Ectodermal cell (in vitro differentiated cells): ENCODE results near the gene RAD51B.

Source experiments
- H3K27ac ChIP-seq: 2 replicates; pipeline ENCODE4 v1.7.0; 2013; ENCODE audit warnings: mild to moderate bottlenecking, low read depth, low read length; ENCODE audit not compliant: insufficient read depth, poor library complexity, severe bottlenecking
- H3K27me3 ChIP-seq: 2 replicates; pipeline ENCODE4 v1.7.0; 2013; ENCODE audit warnings: mild to moderate bottlenecking, low read length; ENCODE audit not compliant: insufficient read depth, control insufficient read depth, poor library complexity, severe bottlenecking
- H3K36me3 ChIP-seq: one replicate; pipeline ENCODE4 v1.7.0; 2013; ENCODE audit warnings: low read length; ENCODE audit not compliant: control insufficient read depth, insufficient read depth
- H3K4me1 ChIP-seq: one replicate; pipeline ENCODE4 v1.7.0; 2013; ENCODE audit warnings: low read length; ENCODE audit not compliant: control insufficient read depth, insufficient read depth
- H3K4me3 ChIP-seq: 2 replicates; pipeline ENCODE4 v1.7.0; 2013; ENCODE audit warnings: low read depth, low read length, control low read depth; ENCODE audit not compliant: insufficient read depth
- H3K9me3 ChIP-seq: 2 replicates; pipeline ENCODE4 v1.7.0; 2013; ENCODE audit warnings: mild to moderate bottlenecking, low read length, moderate library complexity; ENCODE audit not compliant: control insufficient read depth
- WGBS, 2 experiments: methylation state at CpG; one replicate each; pipeline ENCODE4 v1.1.7; 2013; ENCODE audit warnings: missing lambda C conversion rate in 2 of 2; 5-methylcytosine and 5-hydroxymethylcytosine counted together

RAD51B gene

DNA sequence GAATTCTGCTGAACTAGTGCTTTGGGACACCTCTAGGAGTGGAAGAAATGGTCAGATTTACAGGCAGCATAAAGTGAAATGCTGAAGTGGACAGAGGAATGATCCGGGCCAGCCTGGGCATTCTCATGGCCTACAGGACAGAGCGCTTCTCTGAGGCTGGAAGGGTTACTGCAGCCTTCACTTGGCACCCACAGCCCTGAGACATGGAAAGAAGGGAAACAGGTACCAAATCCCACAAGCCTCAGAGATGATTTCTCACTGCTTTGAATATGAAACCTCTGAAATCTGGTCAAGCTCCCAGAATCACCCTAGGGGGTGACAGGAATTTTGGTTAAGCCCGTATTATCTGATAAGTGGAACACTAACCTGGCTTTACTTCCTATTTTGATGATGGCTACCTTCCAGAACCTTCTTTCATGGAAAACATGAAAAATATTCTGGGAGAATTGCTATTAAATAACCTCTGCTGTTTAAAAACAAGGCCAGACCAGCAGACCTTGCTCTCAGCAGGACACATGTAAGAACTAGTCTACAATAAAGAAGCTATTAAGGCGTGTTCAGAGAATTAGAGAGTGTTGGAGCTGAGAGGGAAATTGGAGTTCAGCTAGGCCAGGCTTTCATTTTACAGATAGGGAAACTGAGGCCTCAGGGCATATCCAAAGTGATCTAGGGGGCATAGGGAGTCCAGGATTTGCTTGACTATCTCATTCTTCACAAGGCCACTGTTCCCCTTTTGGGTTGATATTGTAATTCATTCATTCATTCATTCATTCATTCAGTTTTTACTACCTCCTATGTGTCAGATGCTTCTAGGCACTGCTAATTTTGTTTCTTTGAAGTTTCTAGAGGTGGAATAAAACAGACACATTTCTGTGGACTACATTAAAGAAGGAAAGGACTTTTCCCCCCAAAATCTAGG lies 691.8 kb downstream of the RAD51B start:
- WGBS, 2 experiments = 93 to 97% methylated on average over 4 of the region's 4 CpGs
- no peaks in the 10 kb centered on the region for H3K9me3 ChIP-seq
- no peak overlapping the region for H3K4me3 ChIP-seq
- H3K4me1 ChIP-seq = peaks cover 15% of the 10 kb centered on the region
- H3K27ac ChIP-seq = no peak overlapping the region
- H3K36me3 ChIP-seq = no peaks in the 10 kb centered on the region
- no peaks in the 10 kb centered on the region for H3K27me3 ChIP-seq

DNA sequence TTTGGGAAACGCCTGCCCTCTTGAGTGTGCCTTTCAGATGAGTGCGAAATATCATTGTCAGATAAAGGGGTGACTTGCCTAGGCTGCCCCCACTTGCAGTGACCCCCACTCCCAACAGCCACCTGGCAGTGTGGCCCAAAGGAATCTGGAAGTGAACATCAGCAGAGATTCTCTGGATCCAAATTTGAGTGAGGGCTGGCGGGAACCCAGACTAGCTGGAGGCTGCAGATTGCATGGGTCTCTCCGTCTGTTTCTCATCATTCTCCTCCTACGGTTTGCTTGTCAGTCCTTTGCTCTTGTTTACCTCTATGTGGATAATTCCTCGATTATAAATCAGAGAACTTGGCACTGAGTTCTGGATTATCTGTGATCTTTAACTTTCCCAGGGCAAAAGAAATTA lies 692.5 kb downstream of the RAD51B start:
- no peaks in the 10 kb centered on the region for H3K9me3 ChIP-seq
- WGBS, 2 experiments = 95% methylated on average over 6 of the region's 6 CpGs

DNA sequence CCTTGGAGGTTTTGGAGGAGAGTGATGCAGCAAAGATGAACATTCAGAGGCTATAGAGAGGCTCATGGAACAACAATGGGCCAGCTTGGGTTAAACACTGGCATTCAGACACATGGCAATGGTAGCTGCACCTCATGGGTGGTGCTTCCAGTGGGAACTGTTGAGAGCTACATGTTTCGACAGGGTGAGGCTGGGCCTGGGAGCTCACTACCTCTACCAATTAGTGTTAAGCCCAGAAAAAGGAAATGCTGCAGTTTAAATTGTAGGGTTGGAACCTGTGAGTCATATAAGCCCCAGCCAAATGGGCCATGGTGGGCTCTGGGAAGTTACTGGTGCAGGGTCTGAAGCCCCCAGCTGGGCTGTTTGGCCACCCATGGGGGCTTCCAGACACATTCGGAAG lies 693.6 kb downstream of the RAD51B start:
- H3K27me3 ChIP-seq = no peaks in the 10 kb centered on the region
- H3K4me1 ChIP-seq = peaks cover 18% of the 10 kb centered on the region
- no peaks in the 10 kb centered on the region for H3K9me3 ChIP-seq
- 90 to 95% methylated on average over 2 of the region's 2 CpGs for WGBS, 2 experiments
- no peak overlapping the region for H3K4me3 ChIP-seq
- no peak overlapping the region for H3K27ac ChIP-seq
- no peaks in the 10 kb centered on the region for H3K36me3 ChIP-seq

More for the DNA sequence above, 692.5 kb downstream of the RAD51B start:
- Histone ChIP-seq H3K36me3 (no peaks in the 10 kb centered on the region), H3K27ac (no peak overlapping the region), H3K4me3 (no peak overlapping the region), H3K4me1 (peaks cover 14% of the 10 kb centered on the region), H3K27me3 (no peaks in the 10 kb centered on the region)

DNA sequence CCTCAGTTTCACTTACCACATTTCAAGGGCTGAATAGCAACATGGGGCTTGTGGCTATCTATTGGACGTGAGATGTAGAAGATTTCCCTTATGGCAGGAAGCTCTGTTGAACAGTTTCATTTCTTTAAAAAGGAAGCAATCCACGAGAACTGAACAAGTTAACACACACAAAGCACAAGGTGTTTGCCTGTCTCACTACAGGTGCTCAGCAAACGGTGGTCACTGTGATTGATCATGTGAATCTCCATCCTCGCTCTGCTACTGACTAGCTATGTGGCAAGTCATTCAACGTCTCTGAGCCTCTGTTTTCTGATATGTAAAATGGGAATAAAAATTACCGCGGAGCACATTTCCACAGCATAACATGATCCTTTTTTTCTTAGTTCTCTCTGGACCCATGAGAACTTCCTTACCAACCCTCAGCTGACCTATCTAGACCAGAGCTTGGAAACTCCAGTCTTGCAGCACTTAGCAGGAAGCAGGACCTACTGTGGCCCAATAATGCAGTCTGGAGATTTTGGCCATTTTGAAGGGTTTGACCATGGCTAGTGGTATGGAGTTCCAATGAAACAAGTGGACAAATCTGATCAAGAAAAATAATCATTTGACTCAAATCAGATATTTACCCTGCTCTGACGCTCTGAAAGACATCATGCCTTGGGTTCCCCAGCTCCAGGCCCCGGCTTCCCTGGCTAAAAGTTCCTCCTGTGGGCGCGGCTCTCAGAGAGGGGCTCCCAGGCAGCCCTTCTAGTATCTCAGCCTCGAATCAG lies 694.4 kb downstream of the RAD51B start:
- Histone ChIP-seq H3K9me3 (no peaks in the 10 kb centered on the region), H3K27ac (no peak overlapping the region), H3K4me3 (no peak overlapping the region), H3K36me3 (no peaks in the 10 kb centered on the region), H3K27me3 (no peaks in the 10 kb centered on the region), H3K4me1 (peaks cover 27% of the 10 kb centered on the region)
- 94 to 95% methylated on average over 11 to 12 of the region's 12 CpGs for WGBS, 2 experiments

DNA sequence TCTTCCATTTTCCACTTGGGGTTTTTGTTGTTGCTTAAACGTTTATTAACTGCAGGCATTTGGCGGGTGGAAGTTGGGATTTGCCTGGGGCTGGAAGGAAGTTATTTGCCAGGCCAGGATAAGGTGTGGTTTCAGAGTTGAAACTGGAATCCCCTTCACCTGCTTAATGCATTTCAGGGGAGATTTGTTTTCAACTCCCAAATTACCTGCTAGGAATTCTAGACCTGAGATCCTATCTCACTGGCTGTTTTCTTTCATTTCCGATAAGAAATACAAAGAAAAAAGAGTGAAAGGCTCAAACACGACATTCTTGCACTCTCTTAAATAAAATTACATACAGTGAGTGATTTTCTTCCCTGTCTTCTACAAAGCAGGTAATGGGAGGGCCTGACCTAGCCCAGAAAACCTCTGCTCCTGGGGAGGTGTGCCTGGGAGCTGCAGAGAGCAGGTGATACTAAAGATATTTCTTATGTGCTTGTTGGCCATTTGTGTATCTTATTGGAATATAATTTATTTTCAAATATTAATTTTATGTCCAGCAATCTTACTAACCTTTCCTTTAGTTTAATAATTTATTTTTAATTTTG lies 695.1 kb downstream of the RAD51B start:
- H3K27me3 ChIP-seq = no peaks in the 10 kb centered on the region
- H3K4me1 ChIP-seq = peaks cover 25% of the 10 kb centered on the region
- H3K9me3 ChIP-seq = no peaks in the 10 kb centered on the region
- no peaks in the 10 kb centered on the region for H3K36me3 ChIP-seq
- H3K4me3 ChIP-seq = no peak overlapping the region
- H3K27ac ChIP-seq = no peak overlapping the region
- 89 to 92% methylated on average over 4 of the region's 4 CpGs for WGBS, 2 experiments

DNA sequence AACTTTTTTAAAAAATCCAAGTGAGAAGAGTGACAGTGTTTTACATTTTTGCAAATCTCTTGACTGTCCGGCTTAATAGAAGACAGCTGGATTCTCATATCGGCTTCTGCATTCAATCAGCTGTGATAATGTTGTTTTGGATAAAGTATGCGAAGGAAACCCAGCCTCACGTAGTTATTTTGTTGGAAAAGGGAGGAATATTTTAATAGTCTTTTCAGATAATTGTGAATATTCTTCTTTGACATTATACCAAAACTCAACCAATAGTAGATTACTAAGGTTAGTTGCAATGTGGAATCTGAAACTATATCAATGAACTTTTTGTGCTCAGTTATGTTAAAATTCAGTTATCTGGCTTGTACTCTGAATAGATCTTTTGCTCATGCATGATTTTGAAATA lies 696.8 kb downstream of the RAD51B start:
- peaks cover 19% of the 10 kb centered on the region for H3K4me1 ChIP-seq
- H3K27ac ChIP-seq = no peak overlapping the region
- no peaks in the 10 kb centered on the region for H3K36me3 ChIP-seq
- H3K4me3 ChIP-seq = no peak overlapping the region
- no peaks in the 10 kb centered on the region for H3K9me3 ChIP-seq
- WGBS, 2 experiments = 97 to 99% methylated on average over 3 to 4 of the region's 4 CpGs
- no peaks in the 10 kb centered on the region for H3K27me3 ChIP-seq

DNA sequence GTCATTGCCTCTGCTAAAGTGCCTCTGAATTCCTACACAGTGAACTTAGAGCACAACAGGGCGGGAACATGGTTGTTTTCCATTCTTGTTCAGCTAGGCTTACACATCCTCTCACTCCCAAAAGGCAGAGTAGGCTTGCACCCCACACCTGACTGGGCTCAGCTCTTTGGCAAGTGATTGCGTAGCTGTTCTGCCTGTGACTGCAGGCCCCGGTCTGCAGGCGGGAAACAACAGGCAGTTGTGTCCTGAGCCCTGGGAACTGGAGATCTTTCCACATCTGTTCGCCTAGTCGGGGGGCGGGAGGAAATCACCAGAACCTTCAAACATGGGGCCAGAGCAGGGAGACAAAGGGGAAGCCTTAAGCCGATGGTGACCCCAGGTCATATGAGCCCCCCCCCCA lies 698.6 kb downstream of the RAD51B start:
- Histone ChIP-seq H3K27ac (peak overlapping the region; percentile 77), H3K9me3 (no peaks in the 10 kb centered on the region), H3K4me3 (no peak overlapping the region), H3K36me3 (no peaks in the 10 kb centered on the region), H3K4me1 (peaks cover 36% of the 10 kb centered on the region), H3K27me3 (no peaks in the 10 kb centered on the region)
- WGBS, 2 experiments = 84 to 89% methylated on average over 8 of the region's 8 CpGs

DNA sequence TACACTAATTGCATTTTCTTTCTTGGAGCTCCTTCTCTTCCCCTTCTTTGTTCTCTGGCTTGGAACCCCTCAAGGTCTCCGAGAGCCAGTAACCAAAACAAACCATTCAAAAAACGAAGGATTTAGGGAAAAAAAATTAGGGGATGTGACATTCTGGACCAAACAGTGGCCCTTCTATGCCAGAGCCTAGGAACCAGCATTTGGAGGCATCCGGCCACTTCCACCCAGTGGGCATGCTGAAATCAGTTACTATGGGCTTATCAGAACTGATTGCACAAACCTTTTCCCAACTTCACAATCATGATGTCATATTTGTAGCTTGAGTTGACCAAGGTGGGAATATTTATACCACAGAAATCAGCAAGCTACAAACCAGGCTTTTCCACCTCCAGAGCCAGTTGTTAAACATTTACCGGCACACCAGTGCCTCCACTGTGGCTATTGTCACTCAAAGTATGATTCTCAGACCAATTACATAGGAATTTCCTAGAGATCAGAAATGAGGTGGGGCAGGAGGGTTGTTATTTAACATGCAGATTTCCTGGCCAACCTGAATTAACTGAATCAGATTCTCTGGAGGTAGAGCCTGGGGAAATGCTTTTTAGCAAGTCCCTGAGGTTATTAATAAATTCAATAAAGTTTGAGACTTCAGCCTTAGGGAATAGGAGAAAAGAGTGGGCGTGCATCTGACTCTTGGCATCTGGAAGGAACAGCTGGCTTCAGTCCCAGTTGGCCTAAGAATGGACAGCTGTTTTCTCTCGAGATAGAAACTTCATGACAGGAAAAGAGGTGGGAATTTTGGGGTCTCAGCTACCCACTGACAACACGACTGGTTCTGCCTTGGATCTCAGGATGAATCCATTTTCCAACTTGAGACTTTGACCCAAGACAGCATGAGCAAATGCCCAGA lies 699.4 kb downstream of the RAD51B start:
- WGBS, 2 experiments = 91 to 97% methylated on average over 7 of the region's 7 CpGs
- no peaks in the 10 kb centered on the region for H3K9me3 ChIP-seq

DNA sequence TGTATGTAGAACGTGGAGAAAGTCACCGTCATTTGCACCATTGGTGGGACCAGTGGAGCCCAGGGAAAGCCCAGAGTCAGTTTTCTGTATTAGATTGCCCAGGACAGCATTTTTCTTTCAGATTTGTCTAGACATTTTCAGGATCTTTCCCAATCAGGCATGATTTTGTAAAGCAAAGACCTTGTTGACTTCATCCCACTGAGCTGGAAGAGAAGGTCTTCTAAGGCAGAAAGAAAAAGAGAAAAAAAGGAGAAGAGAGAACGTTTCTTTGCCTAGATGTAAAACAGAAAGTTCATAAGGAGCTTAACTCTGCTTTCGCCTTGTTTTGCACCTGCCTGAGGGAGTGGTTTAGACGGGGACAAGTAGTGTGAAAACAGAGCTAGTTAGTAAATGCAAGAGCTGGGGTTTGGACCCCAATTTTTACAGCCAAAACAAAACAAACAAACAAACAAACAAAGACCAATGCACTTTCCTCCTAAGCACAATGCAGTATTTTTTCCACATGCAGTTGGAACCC lies 700.1 kb downstream of the RAD51B start:
- WGBS, 2 experiments = 92 to 93% methylated on average over 5 of the region's 5 CpGs

More for the DNA sequence above, 699.4 kb downstream of the RAD51B start:
- Histone ChIP-seq H3K4me1 (peaks cover 41% of the 10 kb centered on the region), H3K4me3 (no peak overlapping the region), H3K27me3 (no peaks in the 10 kb centered on the region), H3K36me3 (no peaks in the 10 kb centered on the region), H3K27ac (no peak overlapping the region)

More for the DNA sequence above, 700.1 kb downstream of the RAD51B start:
- Histone ChIP-seq H3K36me3 (no peaks in the 10 kb centered on the region), H3K9me3 (no peaks in the 10 kb centered on the region), H3K4me1 (peaks cover 41% of the 10 kb centered on the region), H3K27me3 (no peaks in the 10 kb centered on the region), H3K27ac (no peak overlapping the region), H3K4me3 (no peak overlapping the region)
